H9 (cell line): ENCODE results near the gene CRACR2B. TPM values are rescaled to one million over a fixed set of nuclear protein-coding genes. Genes with fewer than 3 reads are reported as not detected.
A peak's percentile ranks its signal among the peaks of the same experiment; 100 is the strongest.

Experiments
- DNase-seq: peaks from one replicate; pipeline ENCODE4 v3.0.0-alpha.2; 2017
- H2AFZ ChIP-seq: one replicate; pipeline ENCODE4 v1.6.1; 2013; ENCODE audit warnings: mild to moderate bottlenecking, low read length, control low read depth, moderate library complexity
- H2AK5ac ChIP-seq: 2 replicates; pipeline ENCODE4 v1.6.1; 2013; ENCODE audit warnings: low read length, control low read depth, mixed read lengths; ENCODE audit not compliant: insufficient read length
- H2BK120ac ChIP-seq: one replicate; pipeline ENCODE4 v1.6.1; 2013; ENCODE audit warnings: low read depth, mild to moderate bottlenecking, low read length, control low read depth, inconsistent platforms; ENCODE audit not compliant: poor library complexity, severe bottlenecking
- H2BK12ac ChIP-seq: 2 replicates; pipeline ENCODE4 v1.6.1; 2013; ENCODE audit warnings: low read length, control low read depth, mixed read lengths, low read depth; ENCODE audit not compliant: insufficient read length
- H2BK15ac ChIP-seq: 2 replicates; pipeline ENCODE4 v1.6.1; 2013; ENCODE audit warnings: low read depth, low read length, control low read depth
- H2BK20ac ChIP-seq: one replicate; pipeline ENCODE4 v1.6.1; 2013; ENCODE audit warnings: low read depth, mild to moderate bottlenecking, low read length, control low read depth, inconsistent platforms; ENCODE audit not compliant: poor library complexity, severe bottlenecking
- H2BK5ac ChIP-seq: 2 replicates; pipeline ENCODE4 v1.6.1; 2013; ENCODE audit warnings: low read length, control low read depth, mixed read lengths; ENCODE audit not compliant: insufficient read length
- H3K14ac ChIP-seq: 2 replicates; pipeline ENCODE4 v1.6.1; 2013; ENCODE audit warnings: low read length, control low read depth; ENCODE audit not compliant: insufficient read depth
- H3K18ac ChIP-seq: 2 replicates; pipeline ENCODE4 v1.6.1; 2013; ENCODE audit warnings: low read depth, mild to moderate bottlenecking, mixed read lengths, low read length, control low read depth; ENCODE audit not compliant: insufficient read length
- H3K23ac ChIP-seq: 2 replicates; pipeline ENCODE4 v1.6.1; 2013; ENCODE audit warnings: low read length, control low read depth, mixed read lengths, low read depth; ENCODE audit not compliant: insufficient read length
- H3K23me2 ChIP-seq: 2 replicates; pipeline ENCODE4 v1.6.1; 2013; ENCODE audit warnings: low read depth, mild to moderate bottlenecking, mixed read lengths, low read length, control low read depth; ENCODE audit not compliant: insufficient read length, poor library complexity, severe bottlenecking
- H3K27ac ChIP-seq: 2 replicates; pipeline ENCODE4 v1.5.1; 2013; ENCODE audit warnings: low read length, control low read depth, mixed read lengths, low read depth; ENCODE audit not compliant: insufficient read length
- H3K27me3 ChIP-seq: 2 replicates; pipeline ENCODE4 v1.6.1; 2013; ENCODE audit warnings: low read length, control low read depth, inconsistent platforms; ENCODE audit not compliant: insufficient read depth
- H3K4ac ChIP-seq: 2 replicates; pipeline ENCODE4 v1.6.1; 2013; ENCODE audit warnings: low read depth, mild to moderate bottlenecking, control low read depth, inconsistent platforms, low read length, moderate library complexity
- H3K4me1 ChIP-seq: 2 replicates; pipeline ENCODE4 v1.6.1; 2013; ENCODE audit warnings: low read length, control low read depth, inconsistent platforms; ENCODE audit not compliant: insufficient read depth
- H3K4me2 ChIP-seq: 2 replicates; pipeline ENCODE4 v1.6.1; 2013; ENCODE audit warnings: low read length, control low read depth, mixed read lengths; ENCODE audit not compliant: insufficient read length, insufficient read depth
- H3K56ac ChIP-seq: 2 replicates; pipeline ENCODE4 v1.6.1; 2013; ENCODE audit warnings: low read depth, mild to moderate bottlenecking, mixed read lengths, low read length, control low read depth; ENCODE audit not compliant: insufficient read length
- H3K79me1 ChIP-seq: 2 replicates; pipeline ENCODE4 v1.6.1; 2013; ENCODE audit warnings: low read depth, mild to moderate bottlenecking, moderate library complexity, low read length, control low read depth, inconsistent platforms; ENCODE audit not compliant: insufficient read depth, poor library complexity, severe bottlenecking
- H3K79me2 ChIP-seq: 2 replicates; pipeline ENCODE4 v1.6.1; 2013; ENCODE audit warnings: low read length, control low read depth, inconsistent platforms; ENCODE audit not compliant: insufficient read depth
- H3K9ac ChIP-seq: 2 replicates; pipeline ENCODE4 v1.6.1; 2013; ENCODE audit warnings: low read length, control low read depth, mixed read lengths; ENCODE audit not compliant: insufficient read length; ENCODE audit errors: extremely low read depth
- H3K9me3 ChIP-seq: one replicate; pipeline ENCODE4 v1.6.1; 2013; ENCODE audit warnings: low read depth, low read length, inconsistent platforms; ENCODE audit not compliant: control insufficient read depth
- H3T11ph ChIP-seq: one replicate; pipeline ENCODE4 v1.6.1; 2013; ENCODE audit warnings: mild to moderate bottlenecking, low read length, control low read depth, inconsistent platforms
- H4K20me1 ChIP-seq: one replicate; pipeline ENCODE4 v1.6.1; 2013; ENCODE audit not compliant: control insufficient read depth, insufficient read length, insufficient read depth
- H4K5ac ChIP-seq: 2 replicates; pipeline ENCODE4 v1.6.1; 2013; ENCODE audit warnings: low read depth, mild to moderate bottlenecking, mixed read lengths, low read length, control low read depth; ENCODE audit not compliant: insufficient read length
- H4K8ac ChIP-seq: replicated peaks from 2 replicates; pipeline ENCODE4 v1.6.1; 2013; ENCODE audit warnings: low read length, control low read depth, mixed read lengths, low read depth; ENCODE audit not compliant: insufficient read length
- H4K91ac ChIP-seq: 2 replicates; pipeline ENCODE4 v1.6.1; 2013; ENCODE audit warnings: low read depth, mild to moderate bottlenecking, moderate library complexity, mixed read lengths, low read length, control low read depth; ENCODE audit not compliant: insufficient read length
- H3K27ac Mint-ChIP-seq, 3 experiments: 2 replicates in 2 of 3; 3 replicates in 1 of 3; pipeline ENCODE4 v1.8.0; 2020 to 2021; ENCODE audit warnings: mixed read lengths in 3 of 3, mild to moderate bottlenecking in 1 of 3, moderate library complexity in 1 of 3
- H3K27me3 Mint-ChIP-seq: 2 replicates; pipeline ENCODE4 v1.8.0; 2021; ENCODE audit warnings: low read depth, mild to moderate bottlenecking, moderate library complexity, mixed read lengths
- H3K36me3 Mint-ChIP-seq, 3 experiments: 2 replicates in 2 of 3; 3 replicates in 1 of 3; pipeline ENCODE4 v1.8.0; 2020 to 2021; ENCODE audit warnings: low read depth in 3 of 3, mixed read lengths in 3 of 3; ENCODE audit not compliant: insufficient read depth in 1 of 3
- H3K4me1 Mint-ChIP-seq, 2 experiments: 2 replicates each; pipeline ENCODE4 v1.8.0; 2020; ENCODE audit warnings: mixed read lengths in 2 of 2
- H3K4me3 Mint-ChIP-seq, 2 experiments: 2 replicates in 1 of 2; 3 replicates in 1 of 2; pipeline ENCODE4 v1.8.0; 2020 to 2021; ENCODE audit warnings: mild to moderate bottlenecking in 2 of 2, mixed read lengths in 2 of 2, moderate library complexity in 1 of 2
- H3K9me3 Mint-ChIP-seq, 2 experiments: 2 replicates in 1 of 2; 3 replicates in 1 of 2; pipeline ENCODE4 v1.8.0; 2020; ENCODE audit warnings: mild to moderate bottlenecking in 2 of 2, mixed read lengths in 2 of 2, moderate library complexity in 1 of 2
- WGBS: extraction: QIAGEN DNeasy Blood & Tissue Kit; methylation state at CpG from one replicate; pipeline ENCODE4 v1.1.7; 2013; ENCODE audit warnings: missing lambda C conversion rate, low lambda C conversion rate, mixed read lengths; ENCODE audit not compliant: insufficient read length; ENCODE audit errors: extremely low coverage; 5-methylcytosine and 5-hydroxymethylcytosine counted together
- total RNA-seq: library from RNA; stranded (reverse); gene quantifications from 2 replicates; pipeline ENCODE4 v1.2.1, GENCODE V29; 2021
- TF ChIP-seq, protein P1 (sequence below): fragments of 200-600 bp; sonication (generic); conservative IDR thresholded peaks from 3 replicates; pipeline ENCODE4 v1.8.0; 2021; ENCODE audit warnings: antibody characterized with exemption, mild to moderate bottlenecking

CRACR2B gene
- total RNA-seq, 1 experiment from 2014 or later: 29.0 TPM

DNA sequence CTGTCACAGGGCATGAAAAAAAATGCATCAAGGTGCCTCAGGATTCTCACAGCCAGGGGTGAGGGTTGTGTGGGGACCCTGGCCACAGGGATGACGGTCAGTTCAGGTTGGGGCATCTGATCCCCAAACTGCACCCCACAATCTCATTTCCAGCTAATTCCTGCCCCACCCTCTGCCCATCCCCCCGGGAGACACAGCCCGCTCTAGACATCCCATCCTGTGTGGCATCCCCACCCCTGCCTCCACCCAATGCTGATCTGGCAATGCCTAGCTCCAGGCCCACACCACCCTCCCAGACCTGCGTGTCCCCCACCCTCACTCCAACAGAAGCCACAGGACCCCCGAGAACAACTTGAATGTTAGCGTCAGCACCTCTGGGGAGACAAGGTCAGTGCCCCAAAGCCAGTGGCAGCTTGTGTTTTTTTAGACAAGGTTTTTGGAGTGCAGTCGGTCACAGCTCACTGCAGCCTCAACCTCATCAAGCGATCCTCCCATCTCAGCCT, 40.2 kb downstream of the CRACR2B start:
- H3K9me3 ChIP-seq: no peaks in the 10 kb centered on the region
- no peak overlapping the region for H2AK5ac ChIP-seq
- no peak overlapping the region for H2AFZ ChIP-seq
- no peak overlapping the region for H2BK12ac ChIP-seq
- H3K9ac ChIP-seq: no peak overlapping the region
- H3K23ac ChIP-seq: no peak overlapping the region
- no peak overlapping the region for H3T11ph ChIP-seq
- H3K18ac ChIP-seq: no peak overlapping the region
- no peaks in the 10 kb centered on the region; the same call in 1 of the 2 replicates for H3K27me3 Mint-ChIP-seq
- no peaks in the 10 kb centered on the region for H3K79me2 ChIP-seq
- no peak overlapping the region for H2BK5ac ChIP-seq
- no peaks in the 10 kb centered on the region; the same call in 1 of the 2 replicates for H3K4me1 ChIP-seq
- H2BK15ac ChIP-seq: no peak overlapping the region
- no peaks in the 10 kb centered on the region for H3K23me2 ChIP-seq
- H2BK120ac ChIP-seq: no peak overlapping the region
- H3K27me3 ChIP-seq: no peaks in the 10 kb centered on the region
- WGBS: no CpG with 5 or more reads among the region's 8 CpGs
- no peak overlapping the region for H4K5ac ChIP-seq
- no peak overlapping the region for H3K27ac ChIP-seq
- no peaks in the 10 kb centered on the region for H4K20me1 ChIP-seq
- H3K14ac ChIP-seq: no peak overlapping the region
- H4K91ac ChIP-seq: no peak overlapping the region
- H3K36me3 Mint-ChIP-seq: peaks cover 5 to 23% (median 17%) of the 10 kb centered on the region in 3 experiments; a peak in 5 of 7 replicates
- peaks cover 12 to 19% of the 10 kb centered on the region in 2 experiments for H3K4me1 Mint-ChIP-seq
- no peaks in the 10 kb centered on the region for H3K9me3 Mint-ChIP-seq
- H4K8ac ChIP-seq: no peak overlapping the region
- H3K56ac ChIP-seq: no peak overlapping the region
- H3K4me3 Mint-ChIP-seq: no peak overlapping the region
- TF ChIP-seq, protein P1, sequence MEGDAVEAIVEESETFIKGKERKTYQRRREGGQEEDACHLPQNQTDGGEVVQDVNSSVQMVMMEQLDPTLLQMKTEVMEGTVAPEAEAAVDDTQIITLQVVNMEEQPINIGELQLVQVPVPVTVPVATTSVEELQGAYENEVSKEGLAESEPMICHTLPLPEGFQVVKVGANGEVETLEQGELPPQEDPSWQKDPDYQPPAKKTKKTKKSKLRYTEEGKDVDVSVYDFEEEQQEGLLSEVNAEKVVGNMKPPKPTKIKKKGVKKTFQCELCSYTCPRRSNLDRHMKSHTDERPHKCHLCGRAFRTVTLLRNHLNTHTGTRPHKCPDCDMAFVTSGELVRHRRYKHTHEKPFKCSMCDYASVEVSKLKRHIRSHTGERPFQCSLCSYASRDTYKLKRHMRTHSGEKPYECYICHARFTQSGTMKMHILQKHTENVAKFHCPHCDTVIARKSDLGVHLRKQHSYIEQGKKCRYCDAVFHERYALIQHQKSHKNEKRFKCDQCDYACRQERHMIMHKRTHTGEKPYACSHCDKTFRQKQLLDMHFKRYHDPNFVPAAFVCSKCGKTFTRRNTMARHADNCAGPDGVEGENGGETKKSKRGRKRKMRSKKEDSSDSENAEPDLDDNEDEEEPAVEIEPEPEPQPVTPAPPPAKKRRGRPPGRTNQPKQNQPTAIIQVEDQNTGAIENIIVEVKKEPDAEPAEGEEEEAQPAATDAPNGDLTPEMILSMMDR: no peak
- DNase-seq: no peak
- H3K79me1 ChIP-seq: no peaks in the 10 kb centered on the region
- H3K4ac ChIP-seq: no peak overlapping the region
- H3K4me2 ChIP-seq: no peak overlapping the region
- no peak overlapping the region for H2BK20ac ChIP-seq
- H3K27ac Mint-ChIP-seq: 0 out of 7 replicates have a peak overlapping the region, but pooled peaks of 1 of the 3 experiments have one; percentile 16
